Lower leg skin (tissue), 3 donors: ENCODE measurements around the gene MRPL34.

Experiments used
- POLR2A ChIP-seq, 2 donors: fragments of 450-650 bp; IDR thresholded peaks; one replicate each; pipeline ENCODE4 v1.6.1; 2016 to 2017; ENCODE audit warnings: antibody characterized with exemption in 2 of 2, mild to moderate bottlenecking in 1 of 2, moderate library complexity in 1 of 2
- TF ChIP-seq, protein P1 (sequence below), 3 donors: fragments of 450-650 bp; IDR thresholded peaks; one replicate each; pipeline ENCODE4 v1.5.1; 2016; ENCODE audit warnings: antibody characterized with exemption in 3 of 3, mild to moderate bottlenecking in 3 of 3, moderate library complexity in 2 of 3

DNA sequence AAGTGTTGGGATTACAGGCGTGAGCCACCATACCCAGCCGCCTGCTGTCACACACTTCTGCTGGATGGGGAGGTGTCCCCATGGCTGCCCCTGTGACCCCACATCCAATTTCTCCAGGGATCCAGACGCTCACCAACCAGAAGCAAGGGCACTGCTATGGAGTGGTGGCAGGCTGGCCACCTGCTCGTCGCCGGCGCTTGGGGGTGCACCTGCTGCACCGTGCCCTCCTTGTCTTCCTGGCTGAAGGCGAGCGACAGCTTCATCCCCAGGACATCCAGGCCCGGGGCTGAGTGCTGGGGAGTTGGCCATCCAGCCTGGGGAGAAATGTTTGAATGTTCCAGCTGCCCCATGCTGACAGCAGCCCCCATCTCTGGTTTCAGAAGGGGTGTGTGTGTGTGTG lies 19.4 kb upstream of the MRPL34 start:
- TF ChIP-seq, protein P1, sequence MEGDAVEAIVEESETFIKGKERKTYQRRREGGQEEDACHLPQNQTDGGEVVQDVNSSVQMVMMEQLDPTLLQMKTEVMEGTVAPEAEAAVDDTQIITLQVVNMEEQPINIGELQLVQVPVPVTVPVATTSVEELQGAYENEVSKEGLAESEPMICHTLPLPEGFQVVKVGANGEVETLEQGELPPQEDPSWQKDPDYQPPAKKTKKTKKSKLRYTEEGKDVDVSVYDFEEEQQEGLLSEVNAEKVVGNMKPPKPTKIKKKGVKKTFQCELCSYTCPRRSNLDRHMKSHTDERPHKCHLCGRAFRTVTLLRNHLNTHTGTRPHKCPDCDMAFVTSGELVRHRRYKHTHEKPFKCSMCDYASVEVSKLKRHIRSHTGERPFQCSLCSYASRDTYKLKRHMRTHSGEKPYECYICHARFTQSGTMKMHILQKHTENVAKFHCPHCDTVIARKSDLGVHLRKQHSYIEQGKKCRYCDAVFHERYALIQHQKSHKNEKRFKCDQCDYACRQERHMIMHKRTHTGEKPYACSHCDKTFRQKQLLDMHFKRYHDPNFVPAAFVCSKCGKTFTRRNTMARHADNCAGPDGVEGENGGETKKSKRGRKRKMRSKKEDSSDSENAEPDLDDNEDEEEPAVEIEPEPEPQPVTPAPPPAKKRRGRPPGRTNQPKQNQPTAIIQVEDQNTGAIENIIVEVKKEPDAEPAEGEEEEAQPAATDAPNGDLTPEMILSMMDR (IDR thresholded peaks at IDR 0.05): no peak
- TF ChIP-seq POLR2A (IDR thresholded peaks at IDR 0.05): no peak
